Erythroblast (primary cell): ENCODE data around the gene SLC1A7.

Experiments used
- GATA1 ChIP-seq: IDR thresholded peaks from 2 replicates; pipeline ENCODE4 v1.6.1; 2011; ENCODE audit warnings: low read depth, mild to moderate bottlenecking, control low read depth, low read length, moderate library complexity
- POLR2A ChIP-seq: IDR thresholded peaks from 2 replicates; pipeline ENCODE4 v1.6.1; 2011; ENCODE audit warnings: mild to moderate bottlenecking, low read length

GRCh38 chr1:53087332-53088285, 54.8 kb downstream of the SLC1A7 start:
- TF ChIP-seq POLR2A (no peak), GATA1 (no peak)
